ENCODE results near the gene NPPC. TPM values are rescaled to one million over a fixed set of nuclear protein-coding genes. Genes with fewer than 3 reads are reported as not detected.

NPPC gene
- polyA plus RNA-seq, 1 donor from 2014 or later = 2.7 TPM

DNA sequence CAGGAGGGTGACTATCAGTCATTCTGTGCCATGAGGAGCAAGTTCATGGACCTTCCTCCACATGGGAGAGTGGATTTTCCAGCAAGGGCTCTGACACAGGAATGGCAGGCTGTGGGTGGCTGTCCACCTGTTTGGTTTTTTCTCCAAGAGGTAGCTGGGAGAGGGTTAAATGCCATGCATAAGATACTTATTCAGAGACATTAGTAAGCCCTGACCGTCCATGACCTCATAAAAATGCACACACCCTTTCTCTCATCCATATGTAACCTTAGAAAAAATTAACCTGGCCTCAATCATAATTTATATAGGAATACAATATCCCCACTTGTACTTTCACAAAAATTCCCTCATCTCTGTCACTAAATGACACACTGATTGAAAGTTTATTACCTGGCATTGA lies 51.3 kb downstream of the NPPC start:
- TF ChIP-seq, protein P1, sequence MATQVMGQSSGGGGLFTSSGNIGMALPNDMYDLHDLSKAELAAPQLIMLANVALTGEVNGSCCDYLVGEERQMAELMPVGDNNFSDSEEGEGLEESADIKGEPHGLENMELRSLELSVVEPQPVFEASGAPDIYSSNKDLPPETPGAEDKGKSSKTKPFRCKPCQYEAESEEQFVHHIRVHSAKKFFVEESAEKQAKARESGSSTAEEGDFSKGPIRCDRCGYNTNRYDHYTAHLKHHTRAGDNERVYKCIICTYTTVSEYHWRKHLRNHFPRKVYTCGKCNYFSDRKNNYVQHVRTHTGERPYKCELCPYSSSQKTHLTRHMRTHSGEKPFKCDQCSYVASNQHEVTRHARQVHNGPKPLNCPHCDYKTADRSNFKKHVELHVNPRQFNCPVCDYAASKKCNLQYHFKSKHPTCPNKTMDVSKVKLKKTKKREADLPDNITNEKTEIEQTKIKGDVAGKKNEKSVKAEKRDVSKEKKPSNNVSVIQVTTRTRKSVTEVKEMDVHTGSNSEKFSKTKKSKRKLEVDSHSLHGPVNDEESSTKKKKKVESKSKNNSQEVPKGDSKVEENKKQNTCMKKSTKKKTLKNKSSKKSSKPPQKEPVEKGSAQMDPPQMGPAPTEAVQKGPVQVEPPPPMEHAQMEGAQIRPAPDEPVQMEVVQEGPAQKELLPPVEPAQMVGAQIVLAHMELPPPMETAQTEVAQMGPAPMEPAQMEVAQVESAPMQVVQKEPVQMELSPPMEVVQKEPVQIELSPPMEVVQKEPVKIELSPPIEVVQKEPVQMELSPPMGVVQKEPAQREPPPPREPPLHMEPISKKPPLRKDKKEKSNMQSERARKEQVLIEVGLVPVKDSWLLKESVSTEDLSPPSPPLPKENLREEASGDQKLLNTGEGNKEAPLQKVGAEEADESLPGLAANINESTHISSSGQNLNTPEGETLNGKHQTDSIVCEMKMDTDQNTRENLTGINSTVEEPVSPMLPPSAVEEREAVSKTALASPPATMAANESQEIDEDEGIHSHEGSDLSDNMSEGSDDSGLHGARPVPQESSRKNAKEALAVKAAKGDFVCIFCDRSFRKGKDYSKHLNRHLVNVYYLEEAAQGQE (IDR thresholded peaks at IDR 0.05; ENCODE audit: borderline replicate concordance) = no peak
- TF ChIP-seq EP300 (conservative IDR thresholded peaks at IDR 0.05; ENCODE audit: poor library complexity, severe bottlenecking) (no peak), EZH2 (IDR thresholded peaks at IDR 0.05; ENCODE audit: borderline replicate concordance, insufficient read depth, low read length, poor library complexity, severe bottlenecking) (no peak), MXI1 (conservative IDR thresholded peaks at IDR 0.05; ENCODE audit: poor library complexity, severe bottlenecking) (no peak), RAD21 (conservative IDR thresholded peaks at IDR 0.05) (no peak), POLR2AphosphoS5 (IDR thresholded peaks at IDR 0.05) (no peak), SMC3 (conservative IDR thresholded peaks at IDR 0.05; ENCODE audit: poor library complexity) (no peak), TAF1 (IDR thresholded peaks at IDR 0.05; ENCODE audit: low read depth) (no peak)
- TF ChIP-seq, protein P2, sequence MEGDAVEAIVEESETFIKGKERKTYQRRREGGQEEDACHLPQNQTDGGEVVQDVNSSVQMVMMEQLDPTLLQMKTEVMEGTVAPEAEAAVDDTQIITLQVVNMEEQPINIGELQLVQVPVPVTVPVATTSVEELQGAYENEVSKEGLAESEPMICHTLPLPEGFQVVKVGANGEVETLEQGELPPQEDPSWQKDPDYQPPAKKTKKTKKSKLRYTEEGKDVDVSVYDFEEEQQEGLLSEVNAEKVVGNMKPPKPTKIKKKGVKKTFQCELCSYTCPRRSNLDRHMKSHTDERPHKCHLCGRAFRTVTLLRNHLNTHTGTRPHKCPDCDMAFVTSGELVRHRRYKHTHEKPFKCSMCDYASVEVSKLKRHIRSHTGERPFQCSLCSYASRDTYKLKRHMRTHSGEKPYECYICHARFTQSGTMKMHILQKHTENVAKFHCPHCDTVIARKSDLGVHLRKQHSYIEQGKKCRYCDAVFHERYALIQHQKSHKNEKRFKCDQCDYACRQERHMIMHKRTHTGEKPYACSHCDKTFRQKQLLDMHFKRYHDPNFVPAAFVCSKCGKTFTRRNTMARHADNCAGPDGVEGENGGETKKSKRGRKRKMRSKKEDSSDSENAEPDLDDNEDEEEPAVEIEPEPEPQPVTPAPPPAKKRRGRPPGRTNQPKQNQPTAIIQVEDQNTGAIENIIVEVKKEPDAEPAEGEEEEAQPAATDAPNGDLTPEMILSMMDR (IDR thresholded peaks at IDR 0.05; ENCODE audit: poor library complexity, severe bottlenecking) = no peak
- no peak overlapping the region for H3K9ac ChIP-seq (ENCODE audit: low read length)
- no peaks in the 10 kb centered on the region for H3K9me2 ChIP-seq (ENCODE audit: insufficient read depth, low read length)
- no peaks in the 10 kb centered on the region for H3F3A ChIP-seq (ENCODE audit: insufficient read depth, low read length, poor library complexity, severe bottlenecking)
- H3K4me3 ChIP-seq (ENCODE audit: low read length) = no peak overlapping the region
- no peak overlapping the region for H2AFZ ChIP-seq (ENCODE audit: low read depth, low read length)
- no peaks in the 10 kb centered on the region for H3K79me2 ChIP-seq (replicated peaks; ENCODE audit: insufficient read depth, low read length)
- no peak overlapping the region for H3K27ac ChIP-seq (ENCODE audit: low read length)
- no peaks in the 10 kb centered on the region for H4K20me1 ChIP-seq (ENCODE audit: insufficient read depth)
- no peaks in the 10 kb centered on the region for H3K9me3 ChIP-seq (ENCODE audit: low read length)
- H3K27me3 ChIP-seq (ENCODE audit: insufficient read depth, low read depth, low read length) = no peaks in the 10 kb centered on the region
- no peak overlapping the region for H3K4me2 ChIP-seq (ENCODE audit: low read length)
- no peaks in the 10 kb centered on the region for H3K36me3 ChIP-seq (ENCODE audit: insufficient read depth, low read length)

Small RNAs within 50 kb of the gene (small RNA-seq; reads per million reads assigned to genes)
- 0 reads per million in 3 experiments for gene MIR1471

Other genes starting within 250 kb of the NPPC start
- 1,579 and 2,091 TPM in 2 replicates for gene PTMA, start 217.9 kb downstream of the NPPC start, polyA plus RNA-seq
- 127 and 150 TPM in 2 replicates for gene PDE6D, start 145.1 kb downstream of the NPPC start, polyA plus RNA-seq
- gene COPS7B, start 140.0 kb downstream of the NPPC start, polyA plus RNA-seq = 21.9 and 23.8 TPM in 2 replicates
- 19.0 and 20.0 TPM in 2 replicates for gene DIS3L2, start 35.3 kb upstream of the NPPC start, polyA plus RNA-seq